ENCODE data around the gene LYRM4.

GRCh38 chr6:5201271-5201670 lies 59.5 kb downstream of the LYRM4 start:
- TF ChIP-seq CTCF (conservative IDR thresholded peaks at IDR 0.05): no peak
- TF ChIP-seq EZH2 (IDR thresholded peaks at IDR 0.05; ENCODE audit: low read depth): no peak
